ENCODE data around the gene FAM43B.

The FAM43B gene

GRCh38 chr1:20593756-20594155 lies 41.4 kb downstream of the FAM43B start:
- no peak overlapping the region for H3K27ac ChIP-seq
- TF ChIP-seq CTCF (IDR thresholded peaks at IDR 0.05), result no peak
- TF ChIP-seq ZFX (IDR thresholded peaks at IDR 0.05; ENCODE audit: borderline replicate concordance), result no peak

- no peak overlapping the region for H3K27ac ChIP-seq
- TF ChIP-seq CTCF (IDR thresholded peaks at IDR 0.05), result no peak
- TF ChIP-seq ZFX (IDR thresholded peaks at IDR 0.05; ENCODE audit: borderline replicate concordance), result no peak
Measured at GRCh38 chr1:20594746-20595145, 42.4 kb downstream of the FAM43B start.

- H3K27ac ChIP-seq, result no peak overlapping the region
- TF ChIP-seq CTCF (IDR thresholded peaks at IDR 0.05), result no peak
- no peak for TF ChIP-seq ZFX (IDR thresholded peaks at IDR 0.05; ENCODE audit: borderline replicate concordance)
Measured at GRCh38 chr1:20596106-20596505, 43.7 kb downstream of the FAM43B start.

- TF ChIP-seq ZFX (IDR thresholded peaks at IDR 0.05; ENCODE audit: borderline replicate concordance) (no peak), CTCF (IDR thresholded peaks at IDR 0.05) (no peak)
- H3K27ac ChIP-seq, result no peak overlapping the region
Measured at GRCh38 chr1:20597650-20598049, 45.3 kb downstream of the FAM43B start.

DNA sequence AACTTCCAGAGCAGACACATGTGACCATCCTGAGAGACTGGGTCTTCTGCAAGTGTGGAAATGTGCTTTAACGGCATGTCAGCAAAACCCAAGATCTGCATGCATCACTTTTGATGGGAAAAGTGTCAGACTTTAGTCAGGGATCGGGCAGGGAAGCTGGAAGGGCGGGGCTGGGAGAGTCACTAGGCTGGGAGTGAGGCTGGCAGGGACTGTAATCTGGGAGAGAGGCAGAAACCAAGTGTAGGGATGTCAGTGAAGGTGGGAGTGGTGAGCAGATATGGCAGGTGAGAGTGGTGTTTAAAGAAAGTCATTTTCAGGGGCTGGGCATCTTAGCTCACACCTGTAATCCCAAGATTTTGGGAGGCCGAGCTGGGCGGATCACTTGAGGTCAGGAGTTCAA lies 47.8 kb downstream of the FAM43B start:
- TF ChIP-seq ZFX (IDR thresholded peaks at IDR 0.05; ENCODE audit: borderline replicate concordance) (no peak), CTCF (IDR thresholded peaks at IDR 0.05) (no peak)
- no peak overlapping the region for H3K27ac ChIP-seq

GRCh38 chr1:20601129-20601825 lies 48.9 kb downstream of the FAM43B start:
- TF ChIP-seq CTCF (IDR thresholded peaks at IDR 0.05) (no peak), ZFX (IDR thresholded peaks at IDR 0.05; ENCODE audit: borderline replicate concordance) (no peak)
- H3K27ac ChIP-seq, result no peak overlapping the region

DNA sequence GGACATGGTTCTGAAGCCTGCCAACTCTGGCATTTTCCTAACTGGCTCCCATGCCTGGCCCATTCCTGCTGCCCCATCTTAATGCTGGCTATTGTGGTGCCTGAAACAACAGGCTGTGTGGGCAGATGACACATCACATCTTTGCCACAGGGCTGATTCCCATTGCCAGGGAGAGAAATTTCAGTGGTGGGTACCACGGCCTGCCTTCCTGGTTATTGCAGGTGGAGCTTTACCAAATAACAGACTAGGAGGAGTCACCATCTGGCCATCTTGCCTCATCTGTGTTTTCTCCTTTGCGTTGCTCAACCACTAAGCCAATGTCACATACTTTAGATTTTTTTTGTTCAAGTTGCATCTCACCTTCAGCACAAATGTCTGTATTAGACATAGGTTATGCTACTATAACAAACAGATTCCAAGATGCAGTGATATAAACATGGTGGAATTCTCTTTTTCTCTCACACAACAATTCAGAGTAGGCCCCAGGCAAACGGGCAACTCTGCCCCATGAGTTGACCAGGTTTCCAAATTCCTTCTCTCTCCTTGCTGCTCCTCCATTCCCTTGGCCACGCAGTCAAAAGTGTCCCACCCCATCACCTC lies 50.6 kb downstream of the FAM43B start:
- H3K27ac ChIP-seq, result no peak overlapping the region
- TF ChIP-seq ZFX (IDR thresholded peaks at IDR 0.05; ENCODE audit: borderline replicate concordance) (no peak), CTCF (IDR thresholded peaks at IDR 0.05) (no peak)

All from 22Rv1 (cell line).